Astrocyte (in vitro differentiated cells and primary cell): ENCODE results near the gene PLD2.

Experiments used
- EZH2 ChIP-seq: IDR thresholded peaks from 2 replicates; pipeline ENCODE4 v1.6.1; 2012; ENCODE audit warnings: mild to moderate bottlenecking, low read length, inconsistent platforms; ENCODE audit not compliant: insufficient read depth
- TF ChIP-seq, protein P1 (sequence below): IDR thresholded peaks from 2 replicates; pipeline ENCODE4 v1.5.1; 2011; ENCODE audit warnings: low read depth, mild to moderate bottlenecking, inconsistent platforms, low read length, moderate library complexity; ENCODE audit not compliant: insufficient read depth

DNA sequence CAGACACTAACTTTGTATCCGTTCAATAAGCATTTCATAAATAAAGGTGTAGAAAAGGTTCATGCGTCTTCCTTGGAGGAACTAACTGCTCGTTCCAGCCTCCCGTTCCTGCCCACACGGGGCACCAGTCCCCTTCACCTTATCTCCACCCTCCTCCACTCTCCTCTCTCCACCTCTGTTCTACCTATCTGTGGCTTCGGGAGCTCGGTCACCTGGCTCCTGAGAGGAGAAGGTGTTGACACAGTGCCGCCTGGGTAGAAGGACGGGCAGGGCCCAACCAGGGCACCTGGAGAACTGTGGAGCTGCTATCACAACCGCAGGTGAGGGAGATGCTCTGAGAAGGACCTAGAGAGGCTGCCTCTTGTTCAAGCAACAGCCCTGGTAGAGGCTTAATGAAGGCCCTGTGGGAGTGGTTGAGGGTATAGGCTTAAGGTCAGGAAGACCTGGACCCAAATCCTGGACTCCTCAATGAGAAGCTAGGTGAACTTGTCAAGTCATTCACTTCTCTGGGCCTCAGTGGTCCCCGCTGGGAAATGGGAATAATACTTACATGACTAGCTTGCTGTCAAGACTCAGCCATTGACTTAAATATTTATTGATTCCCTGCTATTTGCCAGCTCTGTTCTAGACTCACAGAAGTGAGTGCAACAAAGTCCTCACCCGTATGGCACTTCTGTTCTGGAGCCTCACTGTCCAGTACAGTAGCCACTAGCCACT lies 16.6 kb downstream of the PLD2 start:
- TF ChIP-seq, protein P1, sequence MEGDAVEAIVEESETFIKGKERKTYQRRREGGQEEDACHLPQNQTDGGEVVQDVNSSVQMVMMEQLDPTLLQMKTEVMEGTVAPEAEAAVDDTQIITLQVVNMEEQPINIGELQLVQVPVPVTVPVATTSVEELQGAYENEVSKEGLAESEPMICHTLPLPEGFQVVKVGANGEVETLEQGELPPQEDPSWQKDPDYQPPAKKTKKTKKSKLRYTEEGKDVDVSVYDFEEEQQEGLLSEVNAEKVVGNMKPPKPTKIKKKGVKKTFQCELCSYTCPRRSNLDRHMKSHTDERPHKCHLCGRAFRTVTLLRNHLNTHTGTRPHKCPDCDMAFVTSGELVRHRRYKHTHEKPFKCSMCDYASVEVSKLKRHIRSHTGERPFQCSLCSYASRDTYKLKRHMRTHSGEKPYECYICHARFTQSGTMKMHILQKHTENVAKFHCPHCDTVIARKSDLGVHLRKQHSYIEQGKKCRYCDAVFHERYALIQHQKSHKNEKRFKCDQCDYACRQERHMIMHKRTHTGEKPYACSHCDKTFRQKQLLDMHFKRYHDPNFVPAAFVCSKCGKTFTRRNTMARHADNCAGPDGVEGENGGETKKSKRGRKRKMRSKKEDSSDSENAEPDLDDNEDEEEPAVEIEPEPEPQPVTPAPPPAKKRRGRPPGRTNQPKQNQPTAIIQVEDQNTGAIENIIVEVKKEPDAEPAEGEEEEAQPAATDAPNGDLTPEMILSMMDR = no peak
- TF ChIP-seq EZH2 = no peak
